Measurements from ENCODE around the gene ATAD2B.

ATAD2B gene

DNA sequence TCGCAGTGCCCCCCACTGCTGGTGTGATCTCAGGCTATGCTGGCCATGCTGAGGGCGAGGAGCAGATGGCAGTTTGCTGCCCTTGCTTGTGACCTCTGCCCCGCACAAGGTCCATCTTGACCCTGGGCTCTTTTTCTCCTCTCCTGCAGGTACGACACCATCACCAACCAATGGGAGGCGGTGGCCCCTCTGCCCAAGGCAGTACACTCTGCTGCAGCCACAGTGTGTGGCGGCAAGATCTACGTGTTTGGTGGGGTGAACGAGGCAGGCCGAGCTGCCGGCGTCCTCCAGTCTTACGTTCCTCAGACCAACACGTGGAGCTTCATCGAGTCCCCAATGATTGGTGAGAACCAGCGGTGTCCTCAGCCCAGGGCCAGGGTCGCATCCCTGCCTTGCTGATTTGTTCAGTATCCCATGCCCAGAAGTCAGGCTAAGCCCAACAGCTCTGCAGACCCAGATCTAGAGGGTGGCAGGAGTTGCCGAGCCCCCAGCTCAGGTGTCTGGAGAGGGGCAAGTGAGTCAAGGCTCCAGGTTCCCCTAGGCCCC is 223.8 kb downstream of the ATAD2B start:
- no peak for DNase-seq (ENCODE audit: low read depth in 2 of 2)

DNA sequence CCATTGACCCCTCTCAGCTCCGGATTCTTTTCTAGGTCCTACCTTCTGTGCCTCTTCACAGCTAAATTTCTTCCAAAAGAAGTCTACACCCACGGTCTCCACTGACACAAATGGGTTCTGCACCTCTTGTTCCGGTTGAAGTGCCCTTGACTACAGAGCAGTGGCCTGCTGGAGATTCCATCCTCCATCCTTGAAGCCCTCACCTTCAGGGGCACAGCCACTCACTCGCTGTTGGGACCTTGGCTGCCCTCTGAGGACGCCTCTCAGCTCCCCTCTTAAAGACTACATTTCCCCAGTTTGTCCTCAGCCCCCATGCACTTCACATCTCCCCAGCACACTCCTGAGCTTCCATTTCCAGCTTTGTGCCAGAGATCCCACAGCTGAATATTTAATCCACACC is 226.3 kb downstream of the ATAD2B start:
- DNase-seq (ENCODE audit: low read depth in 2 of 2): no peak

DNA sequence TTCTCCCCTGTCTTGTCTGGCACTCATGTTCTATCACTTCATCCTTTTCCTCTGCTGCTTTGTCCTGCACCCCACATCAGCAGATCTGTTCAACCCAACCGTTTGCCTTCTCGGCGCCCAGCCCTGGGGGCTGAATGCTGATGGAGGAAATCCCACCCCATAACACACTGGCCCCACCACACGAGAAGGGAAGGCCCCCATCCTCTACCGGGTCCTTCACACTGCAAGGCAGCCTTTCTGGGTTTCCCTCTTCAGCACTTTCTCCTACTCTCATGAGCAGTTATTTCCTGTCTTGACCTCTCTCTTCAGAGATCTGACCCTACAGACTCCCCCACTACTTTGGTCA is 227.4 kb downstream of the ATAD2B start:
- no peak for DNase-seq (ENCODE audit: low read depth in 2 of 2)

DNA sequence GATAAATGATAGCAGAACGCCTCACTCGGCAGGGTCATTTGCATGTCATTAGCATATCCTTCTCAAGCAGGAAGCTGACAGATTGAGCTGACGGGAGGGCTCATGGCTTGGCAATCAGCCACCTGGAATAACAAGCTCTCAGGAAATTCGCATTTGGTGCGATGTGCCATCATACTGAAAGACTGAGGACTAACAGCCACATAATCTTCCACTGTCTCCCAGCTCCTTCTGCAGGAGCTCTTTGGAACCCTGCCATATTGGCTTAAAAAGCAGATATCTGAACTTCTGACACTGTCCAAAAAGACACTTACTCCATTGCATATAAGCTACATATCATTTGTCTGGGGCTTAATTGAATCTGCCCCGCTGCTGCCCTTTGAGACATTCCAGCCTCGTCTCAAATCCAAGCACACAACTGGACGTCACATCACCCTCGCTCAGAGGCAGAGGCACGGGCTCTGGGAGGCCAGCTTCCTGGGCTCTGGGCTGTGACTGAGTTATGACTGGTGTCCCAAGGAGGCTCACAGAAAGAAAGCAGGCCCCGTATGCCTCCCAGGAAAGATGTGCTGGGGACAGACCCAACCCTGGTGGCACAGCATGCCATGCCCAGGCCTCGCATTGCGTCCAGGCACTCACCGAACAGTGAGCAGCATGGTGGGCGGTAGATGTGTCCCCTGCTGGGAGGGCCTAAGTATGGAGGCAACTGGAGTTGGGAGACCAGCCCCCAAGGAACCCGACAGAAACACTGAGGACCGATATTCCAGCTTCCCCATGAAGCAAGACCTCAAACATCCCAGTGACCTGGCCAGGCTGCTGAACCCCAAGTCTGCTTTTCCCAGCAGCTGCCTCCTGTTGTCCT is 228.0 kb downstream of the ATAD2B start:
- DNase-seq (ENCODE audit: low read depth in 2 of 2): no peak
